Esophagus muscularis mucosa (tissue), 3 donors: Measurements from ENCODE around the gene LYZL1.

ENCODE experiments used
- CTCF ChIP-seq, 3 experiments: fragments of 200-600 bp in 2 of 3; fragments of 450-650 bp in 1 of 3; sonication (generic) in 2 of 3; IDR thresholded peaks; one replicate each; pipeline ENCODE4 v1.5.1; 2017 to 2019; ENCODE audit warnings: antibody characterized with exemption in 3 of 3, mild to moderate bottlenecking in 2 of 3, moderate library complexity in 1 of 3
- POLR2A ChIP-seq: fragments of 450-650 bp; IDR thresholded peaks from one replicate; pipeline ENCODE4 v1.6.1; 2017; ENCODE audit warnings: antibody characterized with exemption, moderate library complexity, mild to moderate bottlenecking, low read depth

GRCh38 chr10:29245476-29245875, 43.4 kb upstream of the LYZL1 start:
- TF ChIP-seq CTCF (IDR thresholded peaks at IDR 0.05) (no peak), POLR2A (no peak)
